ENCODE data around the gene PRKAG2. TPM values are rescaled to one million over a fixed set of nuclear protein-coding genes. Genes with fewer than 3 reads are reported as not detected.
"Not testable (repeated sequence)": the region's sequence is repeated elsewhere in the genome, so short reads cannot be mapped to it uniquely, and the experiment has no call there.

Gene PRKAG2
- total RNA-seq, 1 donor from 2014 or later: 35.6 TPM

- intact Hi-C loops (cut with DNase I): no loop called here
- Histone ChIP-seq H3K4me3 (no peak overlapping the region), H3K4me1 (peaks cover 14% of the 10 kb centered on the region), H3K36me3 (no peaks in the 10 kb centered on the region), H3K27ac (no peak overlapping the region), H3K27me3 (no peaks in the 10 kb centered on the region), H3K9me3 (no peaks in the 10 kb centered on the region)
- DNase-seq (peak; percentile 40), ATAC-seq (no peak)
- TF ChIP-seq, protein P1, sequence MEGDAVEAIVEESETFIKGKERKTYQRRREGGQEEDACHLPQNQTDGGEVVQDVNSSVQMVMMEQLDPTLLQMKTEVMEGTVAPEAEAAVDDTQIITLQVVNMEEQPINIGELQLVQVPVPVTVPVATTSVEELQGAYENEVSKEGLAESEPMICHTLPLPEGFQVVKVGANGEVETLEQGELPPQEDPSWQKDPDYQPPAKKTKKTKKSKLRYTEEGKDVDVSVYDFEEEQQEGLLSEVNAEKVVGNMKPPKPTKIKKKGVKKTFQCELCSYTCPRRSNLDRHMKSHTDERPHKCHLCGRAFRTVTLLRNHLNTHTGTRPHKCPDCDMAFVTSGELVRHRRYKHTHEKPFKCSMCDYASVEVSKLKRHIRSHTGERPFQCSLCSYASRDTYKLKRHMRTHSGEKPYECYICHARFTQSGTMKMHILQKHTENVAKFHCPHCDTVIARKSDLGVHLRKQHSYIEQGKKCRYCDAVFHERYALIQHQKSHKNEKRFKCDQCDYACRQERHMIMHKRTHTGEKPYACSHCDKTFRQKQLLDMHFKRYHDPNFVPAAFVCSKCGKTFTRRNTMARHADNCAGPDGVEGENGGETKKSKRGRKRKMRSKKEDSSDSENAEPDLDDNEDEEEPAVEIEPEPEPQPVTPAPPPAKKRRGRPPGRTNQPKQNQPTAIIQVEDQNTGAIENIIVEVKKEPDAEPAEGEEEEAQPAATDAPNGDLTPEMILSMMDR (IDR thresholded peaks at IDR 0.05): no peak
These were observed 31.3 kb downstream of the PRKAG2 start for GRCh38 chr7:151845412-151846205.

- Histone ChIP-seq H3K36me3 (no peaks in the 10 kb centered on the region), H3K4me3 (no peak overlapping the region), H3K27ac (no peak overlapping the region), H3K27me3 (no peaks in the 10 kb centered on the region), H3K9me3 (no peaks in the 10 kb centered on the region), H3K4me1 (peaks cover 9% of the 10 kb centered on the region)
- no peak for ATAC-seq
- DNase-seq: peak; percentile 40
- intact Hi-C loops (cut with DNase I): no loop called here
- TF ChIP-seq, protein P1 (IDR thresholded peaks at IDR 0.05): no peak
These were observed 32.1 kb downstream of the PRKAG2 start for GRCh38 chr7:151844825-151845200.

- Histone ChIP-seq H3K9me3 (no peaks in the 10 kb centered on the region), H3K27ac (no peak overlapping the region)
- intact Hi-C loops (cut with DNase I): no loop called here
These were observed 32.7 kb downstream of the PRKAG2 start for GRCh38 chr7:151844071-151844824.

GRCh38 chr7:151843181-151843580 is 33.7 kb downstream of the PRKAG2 start:
- no peaks in the 10 kb centered on the region for H3K9me3 ChIP-seq
- ATAC-seq (no peak), DNase-seq (no peak)
- no peak overlapping the region for H3K4me3 ChIP-seq
- H3K27me3 ChIP-seq: no peaks in the 10 kb centered on the region
- no peak overlapping the region for H3K27ac ChIP-seq
- TF ChIP-seq, protein P1 (IDR thresholded peaks at IDR 0.05): no peak
- H3K36me3 ChIP-seq: no peaks in the 10 kb centered on the region
- H3K4me1 ChIP-seq: peaks cover 13% of the 10 kb centered on the region
- intact Hi-C loops (cut with DNase I): no loop called here

More at GRCh38 chr7:151844071-151844824, 32.7 kb downstream of the PRKAG2 start:
- DNase-seq (peak; percentile 15), ATAC-seq (peak; percentile 45)
- no peak overlapping the region for H3K4me3 ChIP-seq
- H3K4me1 ChIP-seq: peaks cover 13% of the 10 kb centered on the region
- no peaks in the 10 kb centered on the region for H3K27me3 ChIP-seq
- no peaks in the 10 kb centered on the region for H3K36me3 ChIP-seq
- TF ChIP-seq, protein P1 (IDR thresholded peaks at IDR 0.05): no peak

- H3K36me3 ChIP-seq; intact Hi-C loops (cut with DNase I); H3K27me3 ChIP-seq; H3K4me3 ChIP-seq; DNase-seq; H3K9me3 ChIP-seq; H3K27ac ChIP-seq; ATAC-seq: not testable (repeated sequence)
- H3K4me1 ChIP-seq: peaks cover 19% of the 10 kb centered on the region
These were observed 35.4 kb downstream of the PRKAG2 start for GRCh38 chr7:151841395-151842051.

Data from upper lobe of right lung (tissue), 1 donor.